Psoas muscle (tissue), 8 donors: ENCODE data around the gene DIDO1. TPM values are rescaled to one million over a fixed set of nuclear protein-coding genes. Genes with fewer than 3 reads are reported as not detected.
"Not testable (repeated sequence)": the region's sequence is repeated elsewhere in the genome, so short reads cannot be mapped to it uniquely, and the experiment has no call there.

Experiments used
- ATAC-seq, 4 donors: fragments of 200-7000 bp; cut with Tn5 transposase; one replicate each; pipeline ENCODE4 v1.9.1; 2020; ENCODE audit warnings: moderate library complexity in 3 of 4, mild to moderate bottlenecking in 2 of 4
- DNase-seq, 2 donors: peaks; one replicate each; pipeline ENCODE4 v3.0.0-alpha.2; 2020
- H3K27ac ChIP-seq: fragments of 200-600 bp; one replicate; pipeline ENCODE4 v1.8.0; 2022
- H3K27me3 ChIP-seq, 3 donors: fragments of 200-600 bp in 1 of 3; one replicate each; pipeline versions ENCODE4 v1.6.1 to v1.8.0; 2013 to 2022; ENCODE audit warnings: low read length in 2 of 3, mild to moderate bottlenecking in 2 of 3, moderate library complexity in 1 of 3; ENCODE audit not compliant: insufficient read depth in 3 of 3
- H3K36me3 ChIP-seq, 2 donors: fragments of 200-600 bp in 1 of 2; one replicate each; pipeline versions ENCODE4 v1.6.1 to v1.8.0; 2013 to 2022; ENCODE audit warnings: low read depth in 1 of 2, mild to moderate bottlenecking in 1 of 2, moderate library complexity in 1 of 2; ENCODE audit not compliant: insufficient read depth in 1 of 2
- H3K4me1 ChIP-seq: fragments of 200-600 bp; one replicate; pipeline ENCODE4 v1.8.0; 2022
- H3K4me3 ChIP-seq: fragments of 200-600 bp; one replicate; pipeline ENCODE4 v1.8.0; 2022; ENCODE audit warnings: mild to moderate bottlenecking
- H3K9me3 ChIP-seq: fragments of 200-600 bp; one replicate; pipeline ENCODE4 v1.8.0; 2022
- CTCF ChIP-seq: fragments of 200-600 bp; IDR thresholded peaks from one replicate; pipeline ENCODE4 v1.8.0; 2022; ENCODE audit warnings: antibody characterized with exemption
- WGBS, 3 donors: extraction: QIAGEN DNeasy Blood & Tissue Kit; methylation state at CpG; one replicate each; pipeline versions ENCODE4 v1.1.6 to v1.1.7; 2013; 5-methylcytosine and 5-hydroxymethylcytosine counted together
- intact Hi-C, 2 donors: fragments of 100-400 bp; cut with DNase I; formaldehyde crosslinking; loops; one replicate each; pipeline versions ENCODE4 v1.11.0 to v1.14.2; 2022
- polyA plus RNA-seq, 3 donors: library from polyadenylated mRNA; stranded (reverse); fragments of 200-250 nt; gene quantifications; one replicate each; pipeline ENCODE4 v1.2.3, GENCODE V29; 2013
- total RNA-seq, 4 donors: library from RNA; stranded (reverse); fragmentation: NEBNext Ultra II Directional in 2 of 4; extraction: Animal tissue kit (Norgen Biotek cat#: 25700) in 2 of 4; gene quantifications; one replicate each; pipeline versions ENCODE4 v1.2.1 to v1.2.4, GENCODE V29; 2021 to 2023
- donor health status: healthy with polysubstance abuse.
- donor health status: DM: no; HTN: no; CAD: no; lungs with moderate emphysema.
- donor health status: Bipolar disorder and iron deficiency.
- donor health status: healthy.
- donor health status: DM: yes; HTN: yes; CAD: no.
- donor health status: DM: no; HTN: no; CAD: no.
- donor health status: DM: no; HTN: no; CAD: no.
- donor health status: DM: yes; HTN: yes; CAD: no.

DIDO1 gene
- total and polyA plus RNA-seq, 7 donors = 10.0 to 32.4 (median 23.9) TPM

- H3K27me3 ChIP-seq = no peaks in the 10 kb centered on the region
- intact Hi-C loops = loop anchor here in 1 of 2 donors (2.0 kb wide), 1 partner anchor 24 kb away; no protein-coding TSS in a partner anchor
Observed at GRCh38 chr20:62925076-62925419, 1.3 kb downstream of the DIDO1 start.

GRCh38 chr20:62924442-62925075 lies 1.7 kb downstream of the DIDO1 start:
- Histone ChIP-seq H3K4me3 (peak overlapping the region; percentile 99), H3K9me3 (no peaks in the 10 kb centered on the region), H3K36me3 (no peaks in the 10 kb centered on the region), H3K4me1 (peaks cover 77% of the 10 kb centered on the region), H3K27ac (peak overlapping the region; percentile 97), H3K27me3 (no peaks in the 10 kb centered on the region)
- ATAC-seq = no peak
- WGBS, 3 donors = 22 to 29% (median 23%) methylated on average over 12 of the region's 12 CpGs
- no peak for TF ChIP-seq CTCF
- DNase-seq = no peak
- intact Hi-C loops = loop anchor here in 1 of 2 donors (2.0 kb wide), 1 partner anchor 24 kb away; no protein-coding TSS in a partner anchor

More at GRCh38 chr20:62925076-62925419, 1.3 kb downstream of the DIDO1 start:
- peaks cover 72% of the 10 kb centered on the region for H3K4me1 ChIP-seq
- peak overlapping the region; percentile 97 for H3K27ac ChIP-seq
- DNase-seq (no peak), ATAC-seq (peak in 1 of 4 donors; percentile 1)
- H3K9me3 ChIP-seq = no peaks in the 10 kb centered on the region
- TF ChIP-seq CTCF = no peak
- WGBS, 3 donors = 1 to 2% (median 2%) methylated on average over 4 of the region's 4 CpGs
- peak overlapping the region; percentile 99 for H3K4me3 ChIP-seq
- H3K36me3 ChIP-seq = no peaks in the 10 kb centered on the region

GRCh38 chr20:62923669-62924441 lies 2.5 kb downstream of the DIDO1 start:
- Histone ChIP-seq H3K9me3 (no peaks in the 10 kb centered on the region), H3K4me3 (peak overlapping the region; percentile 99), H3K27ac (peak overlapping the region; percentile 97), H3K4me1 (peaks cover 80% of the 10 kb centered on the region), H3K27me3 (no peaks in the 10 kb centered on the region), H3K36me3 (no peaks in the 10 kb centered on the region)
- intact Hi-C loops = loop anchor here in 1 of 2 donors (2.0 kb wide), 1 partner anchor 23 kb away; no protein-coding TSS in a partner anchor
- TF ChIP-seq CTCF = no peak
- ATAC-seq = no peak
- WGBS, 3 donors = 24 to 46% (median 28%) methylated on average over 7 of the region's 7 CpGs
- no peak for DNase-seq

- peak overlapping the region; percentile 99 for H3K4me3 ChIP-seq
- peak overlapping the region; percentile 97 for H3K27ac ChIP-seq
- H3K36me3 ChIP-seq, intact Hi-C loops, H3K9me3 ChIP-seq, H3K27me3 ChIP-seq: not testable (repeated sequence)
- ATAC-seq (peak; percentile 50 to 70 (median 65)), DNase-seq (peak; percentile 54 to 74)
- H3K4me1 ChIP-seq = peaks cover 80% of the 10 kb centered on the region
- WGBS, 3 donors = 37 to 48% (median 44%) methylated on average over 17 of the region's 17 CpGs
Observed at GRCh38 chr20:62923059-62923668, 3.1 kb downstream of the DIDO1 start.

- whole genome bisulfite sequencing, 3 donors = 53 to 65% (median 61%) methylated on average over 14 of the region's 14 CpGs
- intact Hi-C loops = no loop called here
- Histone ChIP-seq H3K9me3 (no peaks in the 10 kb centered on the region), H3K27me3 (no peaks in the 10 kb centered on the region), H3K4me3 (peak overlapping the region; percentile 99), H3K36me3 (no peaks in the 10 kb centered on the region), H3K4me1 (peaks cover 80% of the 10 kb centered on the region), H3K27ac (peak overlapping the region; percentile 97)
- DNase-seq (no peak), ATAC-seq (peak in 1 of 4 donors; percentile 31)
- no peak for TF ChIP-seq CTCF
Observed at GRCh38 chr20:62922451-62922921, 3.8 kb downstream of the DIDO1 start.
